Ovary (tissue), 9 donors: ENCODE results near the gene VAV2. TPM values are rescaled to one million over a fixed set of nuclear protein-coding genes. Genes with fewer than 3 reads are reported as not detected.
A peak's percentile ranks its signal among the peaks of the same experiment; 100 is the strongest.

Source experiments
- DNase-seq, 5 donors: peaks; one replicate each; pipeline ENCODE4 v3.0.0-alpha.2; 2019 to 2020
- H3K27ac ChIP-seq, 2 donors: fragments of 200-600 bp; one replicate each; pipeline versions ENCODE4 v1.5.1 to v1.8.0; 2019 to 2022
- H3K27me3 ChIP-seq: fragments of 200-600 bp; one replicate; pipeline ENCODE4 v1.8.0; 2022
- H3K36me3 ChIP-seq: fragments of 200-600 bp; sonication (generic); one replicate; pipeline ENCODE4 v1.5.1; 2019
- H3K4me1 ChIP-seq: one replicate; pipeline ENCODE4 v1.8.1; 2013; ENCODE audit warnings: mild to moderate bottlenecking, moderate library complexity; ENCODE audit not compliant: insufficient read depth
- H3K4me3 ChIP-seq: fragments of 200-600 bp; sonication (generic); one replicate; pipeline ENCODE4 v1.5.1; 2017
- H3K9me3 ChIP-seq, 2 donors: fragments of 200-600 bp in 1 of 2; sonication (generic) in 1 of 2; one replicate each; pipeline versions ENCODE4 v1.5.1 to v1.8.1; 2013 to 2019; ENCODE audit warnings: mild to moderate bottlenecking in 1 of 2, moderate library complexity in 1 of 2
- CTCF ChIP-seq, 3 donors: fragments of 450-650 bp in 2 of 3; fragments of 200-600 bp in 1 of 3; IDR thresholded peaks; one replicate each; pipeline versions ENCODE4 v1.5.1 to v1.8.0; 2016 to 2022; ENCODE audit warnings: antibody characterized with exemption in 3 of 3, mild to moderate bottlenecking in 1 of 3
- EP300 ChIP-seq: sonication (generic); formaldehyde crosslinking; IDR thresholded peaks from one replicate; pipeline ENCODE4 v1.6.1; 2017; ENCODE audit warnings: antibody characterized with exemption
- POLR2A ChIP-seq: fragments of 450-650 bp; IDR thresholded peaks from one replicate; pipeline ENCODE4 v1.6.1; 2017; ENCODE audit warnings: antibody characterized with exemption, mild to moderate bottlenecking, moderate library complexity
- WGBS, 3 donors: extraction: QIAGEN DNeasy Blood & Tissue Kit in 1 of 3; methylation state at CpG; one replicate each; pipeline versions ENCODE4 v1.1.5 to v1.1.7; 2013 to 2017; 5-methylcytosine and 5-hydroxymethylcytosine counted together
- intact Hi-C, 4 donors: fragments of 100-400 bp; cut with DNase I; formaldehyde crosslinking; loops; one replicate each; pipeline versions ENCODE4 v1.11.0 to v1.15.1; 2022 to 2023
- polyA plus RNA-seq, 2 donors: library from polyadenylated mRNA; stranded (reverse); fragments of 200-250 nt in 1 of 2; fragments of 350-450 nt in 1 of 2; fragmentation: Illumina TruSeq in 1 of 2; extraction: RNeasy Lipid Tissue Mini Kit (QIAGEN cat#74804) in 1 of 2; gene quantifications; one replicate each; pipeline ENCODE4 v1.2.3, GENCODE V29; 2013 to 2014
- total RNA-seq, 7 donors: library from RNA; depleted of rRNA in 2 of 7; stranded (reverse); fragments of >200 nt in 2 of 7; fragmentation: NEBNext Ultra II Directional in 3 of 7; extraction: Animal tissue kit (Norgen Biotek cat#: 25700) in 3 of 7; gene quantifications; one replicate each; pipeline versions ENCODE4 v1.1.0 to v1.2.4, GENCODE V29; 2016 to 2023
- donor health status: DM: no; HTN: no; CAD: no; lungs with moderate emphysema.
- donor health status: DM: no; HTN: no; CAD: no.
- donor health status: Bipolar disorder and iron deficiency.
- donor health status: DM: yes; HTN: yes; CAD: no.
- donor health status: DM: no; HTN: no; CAD: no.
- donor health status: DM: yes; HTN: yes; CAD: no.

The VAV2 gene
- total and polyA plus RNA-seq, 9 donors = 3.7 to 14.1 (median 7.8) TPM

GRCh38 chr9:133775951-133776905 is 215.9 kb downstream of the VAV2 start:
- TF ChIP-seq EP300 = no peak
- no peak for TF ChIP-seq POLR2A
- TF ChIP-seq CTCF (IDR thresholded peaks at IDR 0.05) = no peak
- Histone ChIP-seq H3K9me3 (peaks cover 0 to 4% of the 10 kb centered on the region in 2 donors), H3K36me3 (no peaks in the 10 kb centered on the region), H3K4me3 (no peak overlapping the region), H3K27ac (no peak overlapping the region), H3K4me1 (no peaks in the 10 kb centered on the region), H3K27me3 (no peaks in the 10 kb centered on the region)
- DNase-seq = peak in 1 of 5 donors; percentile 17
- WGBS, 3 donors = 92 to 94% (median 92%) methylated on average over 22 to 27 of the region's 27 CpGs
- intact Hi-C loops = no loop called here

DNA sequence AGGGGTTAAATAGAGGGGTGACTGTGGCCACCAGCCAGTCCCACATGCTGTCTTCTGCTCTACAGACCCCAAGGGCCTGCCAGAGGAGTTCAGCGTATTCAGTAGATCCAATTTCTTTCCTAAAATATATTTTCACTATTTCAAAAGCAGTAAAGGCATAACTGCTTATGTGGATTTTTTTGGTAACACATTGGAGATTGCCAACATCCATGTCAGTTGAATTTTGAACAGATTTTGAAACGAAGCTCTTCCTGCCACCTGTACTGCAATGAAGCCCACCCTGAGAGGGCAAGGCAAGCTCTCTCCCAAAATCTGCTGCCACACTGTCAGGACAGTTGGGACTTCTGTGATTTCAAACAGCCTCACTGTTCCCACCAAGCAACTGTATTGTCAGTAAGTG is 216.8 kb downstream of the VAV2 start:
- intact Hi-C loops = no loop called here
- 93 to 94% (median 93%) methylated on average over 2 of the region's 2 CpGs for WGBS, 3 donors
- Histone ChIP-seq H3K36me3 (no peaks in the 10 kb centered on the region), H3K9me3 (peaks cover 0 to 4% of the 10 kb centered on the region in 2 donors), H3K27ac (no peak overlapping the region), H3K27me3 (no peaks in the 10 kb centered on the region), H3K4me3 (no peak overlapping the region), H3K4me1 (peaks cover 2% of the 10 kb centered on the region)
- TF ChIP-seq CTCF (IDR thresholded peaks at IDR 0.05) (no peak), EP300 (no peak), POLR2A (no peak)
- DNase-seq = peak in 1 of 5 donors; percentile 3

DNA sequence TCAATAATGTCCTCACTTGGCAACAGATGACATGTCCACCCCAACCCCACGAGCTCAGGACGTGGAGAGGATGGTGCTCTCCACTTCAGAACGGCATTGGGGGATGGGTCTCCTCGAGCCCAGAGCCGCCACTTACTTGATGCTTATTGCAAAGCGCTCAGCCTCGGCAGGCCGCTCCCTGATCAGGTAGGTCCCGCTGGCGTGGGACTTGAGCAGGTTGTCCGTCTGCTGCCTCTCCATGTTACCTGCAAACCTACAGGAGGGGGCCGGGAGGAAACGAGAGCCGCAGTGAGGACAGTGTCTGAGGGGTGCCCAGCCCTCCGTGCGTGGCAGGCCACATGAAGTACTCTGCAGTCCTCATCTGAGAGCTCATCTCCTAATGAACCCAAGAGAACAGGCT is 217.3 kb downstream of the VAV2 start:
- intact Hi-C loops = no loop called here
- no peaks in the 10 kb centered on the region for H3K36me3 ChIP-seq
- 95 to 96% (median 96%) methylated on average over 16 of the region's 16 CpGs for WGBS, 3 donors

More for the DNA sequence above, 217.3 kb downstream of the VAV2 start:
- H3K4me3 ChIP-seq = no peak overlapping the region
- no peak overlapping the region for H3K27ac ChIP-seq
- H3K9me3 ChIP-seq = peaks cover 0 to 4% of the 10 kb centered on the region in 2 donors
- DNase-seq = peak in 3 of 5 donors; percentile 11 to 28 (median 12)
- no peak for TF ChIP-seq EP300
- no peak for TF ChIP-seq POLR2A
- TF ChIP-seq CTCF (IDR thresholded peaks at IDR 0.05) = no peak
- H3K27me3 ChIP-seq = no peaks in the 10 kb centered on the region
- H3K4me1 ChIP-seq = peaks cover 2% of the 10 kb centered on the region
